Superior temporal gyrus (tissue), 1 donor: ENCODE results near the gene S1PR2.
"Not testable (repeated sequence)": the region's sequence is repeated elsewhere in the genome, so short reads cannot be mapped to it uniquely, and the experiment has no call there.

Source experiments
- DNase-seq: peaks from one replicate; pipeline ENCODE4 v3.0.0-alpha.2; 2016; ENCODE audit errors: extremely low spot score

Gene S1PR2

GRCh38 chr19:10223488-10224213 is 7.5 kb downstream of the S1PR2 start:
- DNase-seq, result no peak

DNA sequence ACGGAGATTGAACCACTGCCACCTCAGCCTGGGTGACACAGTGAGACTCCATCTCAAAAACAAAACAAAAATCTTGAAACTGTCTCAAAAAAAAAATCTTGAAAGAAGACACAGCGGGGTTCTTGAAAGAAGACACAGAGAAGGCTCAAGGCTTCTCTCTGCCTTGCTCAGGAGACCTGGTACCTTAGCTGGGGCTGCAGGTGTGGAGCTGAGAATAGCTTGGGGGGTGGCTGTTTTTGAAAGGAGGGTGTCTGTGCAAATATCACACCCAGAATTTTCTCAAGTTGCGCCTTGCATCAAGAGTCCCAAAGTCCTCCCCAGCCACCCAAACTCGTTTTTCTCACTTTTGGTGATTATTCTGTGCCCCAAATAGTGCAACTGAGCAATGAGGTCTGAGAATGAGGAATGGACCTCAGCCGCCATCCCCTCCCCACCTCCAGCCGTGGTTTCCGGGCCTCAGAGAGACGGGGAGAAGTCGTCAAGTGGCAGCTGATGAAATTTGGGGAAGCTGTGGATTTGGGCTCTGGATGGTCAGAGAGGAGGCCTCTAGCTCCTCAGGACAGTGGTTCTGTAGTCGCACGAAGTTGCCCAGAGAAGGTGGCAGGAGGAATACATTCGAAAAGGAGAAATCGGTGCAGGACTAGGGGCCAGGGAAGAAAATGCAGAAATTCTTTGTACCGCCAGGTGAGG is 8.8 kb downstream of the S1PR2 start:
- no peak for DNase-seq

DNA sequence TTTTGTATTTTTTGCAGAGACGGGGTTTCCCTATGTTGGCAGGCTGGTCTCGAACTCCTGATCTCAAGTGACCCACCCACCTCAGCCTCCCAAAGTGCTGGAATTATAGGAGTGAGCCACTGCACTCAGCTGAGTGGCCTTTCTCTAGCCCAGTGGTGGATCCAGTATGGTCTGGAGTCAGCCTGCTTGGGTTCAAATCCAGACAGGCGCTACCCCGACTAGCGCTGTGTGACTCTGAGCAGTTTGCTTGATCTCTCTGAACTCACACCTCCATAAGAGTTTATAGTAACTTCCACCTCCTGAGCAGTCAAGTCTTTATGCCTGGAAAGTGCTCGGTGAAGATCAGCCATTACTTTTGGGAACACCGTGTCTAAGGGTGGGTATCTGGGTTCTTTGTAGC is 10.4 kb downstream of the S1PR2 start:
- no peak for DNase-seq

DNA sequence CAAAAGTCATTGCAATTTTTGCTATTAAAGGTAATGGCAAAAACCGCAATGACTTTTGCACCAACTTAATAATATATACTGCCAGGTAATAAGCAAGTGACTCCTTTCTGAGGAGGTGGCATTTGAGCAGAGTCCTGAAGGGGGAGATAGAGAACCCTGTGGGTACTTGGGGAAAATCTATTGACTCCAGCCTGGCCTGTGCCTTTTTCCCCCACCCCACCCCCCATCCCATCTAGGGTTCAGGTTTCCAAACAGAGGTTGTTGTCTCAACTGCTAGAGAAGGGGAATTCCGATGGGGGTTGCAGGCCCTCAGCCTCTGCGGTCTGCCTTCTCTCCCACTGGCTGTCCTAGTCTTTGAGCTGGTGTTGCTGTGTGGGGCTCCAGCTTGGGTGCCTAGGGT is 11.5 kb downstream of the S1PR2 start:
- no peak for DNase-seq

DNA sequence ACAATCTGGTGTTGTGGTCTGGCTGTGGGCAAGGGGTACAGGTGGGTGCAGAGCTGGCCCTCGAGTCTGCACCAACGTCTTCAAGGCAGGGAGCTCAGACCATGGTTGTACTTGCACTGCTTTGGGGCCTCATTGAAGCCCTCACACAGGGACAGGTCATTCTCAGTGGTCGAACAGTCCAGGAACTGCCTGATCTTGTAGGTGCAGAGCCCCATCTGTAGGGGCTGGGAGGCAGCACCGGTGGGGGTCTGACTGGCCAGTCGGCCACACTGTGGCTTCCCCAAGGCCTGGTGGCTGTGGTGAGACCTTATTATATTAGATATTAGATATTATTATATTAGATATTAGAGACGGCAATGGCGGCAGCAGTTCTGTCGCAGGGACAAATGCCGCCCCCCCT is 14.0 kb downstream of the S1PR2 start:
- no peak for DNase-seq

DNA sequence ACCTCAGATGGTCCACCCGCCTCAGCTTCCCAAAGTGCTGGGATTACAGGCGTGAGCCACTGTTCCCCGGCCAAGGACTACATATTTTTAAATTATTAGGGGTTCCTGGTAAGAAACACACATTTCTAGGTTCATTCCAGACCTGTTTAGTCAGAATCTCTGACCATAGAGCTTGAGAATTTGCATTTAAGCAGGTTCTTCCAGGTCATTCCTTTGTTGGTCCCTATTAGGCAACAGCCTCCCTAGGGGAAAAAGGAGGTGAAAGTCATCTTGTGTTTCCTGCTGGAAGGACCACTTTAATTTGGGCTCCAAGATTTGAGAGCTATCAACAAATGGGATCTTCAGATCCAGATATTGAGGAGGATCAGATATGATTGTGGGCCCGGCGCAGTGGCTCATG is 16.3 kb downstream of the S1PR2 start:
- DNase-seq, result no peak

DNA sequence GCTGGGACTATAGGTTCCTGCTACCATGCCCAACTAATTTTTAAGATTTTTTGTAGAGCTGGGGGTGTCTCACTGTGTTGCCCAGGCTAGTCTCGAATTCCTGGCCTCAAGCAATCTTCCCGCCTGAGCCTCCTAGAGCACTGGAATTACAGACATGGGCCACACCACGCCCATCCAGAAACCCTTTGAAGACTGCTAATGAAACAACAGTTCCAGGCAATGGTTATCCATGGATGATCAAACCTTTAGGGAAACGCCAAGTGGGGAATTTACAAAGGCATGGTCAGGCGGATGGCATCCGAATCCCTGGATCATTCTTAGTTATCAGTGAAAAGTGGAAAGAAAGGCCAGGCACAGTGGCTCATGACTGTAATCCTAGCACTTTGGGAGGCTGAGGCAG is 19.4 kb downstream of the S1PR2 start:
- DNase-seq, result no peak

DNA sequence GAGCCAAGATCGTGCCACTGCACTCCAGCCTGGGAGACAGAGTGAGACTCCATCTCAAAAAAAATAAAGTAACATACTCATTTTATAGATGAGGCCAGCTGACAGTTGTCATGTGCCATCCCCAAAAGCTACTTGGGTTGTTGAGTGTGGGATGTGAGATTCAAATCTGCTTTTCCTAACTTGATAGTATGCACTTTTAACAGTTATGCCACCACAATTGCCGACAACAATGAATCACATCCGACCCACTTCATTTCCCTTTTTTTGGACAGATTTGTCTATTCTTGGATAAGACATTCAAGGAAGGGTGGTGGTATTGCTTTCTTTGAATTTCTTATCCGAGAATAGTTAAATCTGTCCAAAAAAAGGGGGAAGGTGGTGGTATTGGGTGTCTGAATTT is 20.1 kb downstream of the S1PR2 start:
- DNase-seq, result peak; percentile 18

GRCh38 chr19:10209315-10209714 is 21.8 kb downstream of the S1PR2 start:
- peak; percentile 43 for DNase-seq

DNA sequence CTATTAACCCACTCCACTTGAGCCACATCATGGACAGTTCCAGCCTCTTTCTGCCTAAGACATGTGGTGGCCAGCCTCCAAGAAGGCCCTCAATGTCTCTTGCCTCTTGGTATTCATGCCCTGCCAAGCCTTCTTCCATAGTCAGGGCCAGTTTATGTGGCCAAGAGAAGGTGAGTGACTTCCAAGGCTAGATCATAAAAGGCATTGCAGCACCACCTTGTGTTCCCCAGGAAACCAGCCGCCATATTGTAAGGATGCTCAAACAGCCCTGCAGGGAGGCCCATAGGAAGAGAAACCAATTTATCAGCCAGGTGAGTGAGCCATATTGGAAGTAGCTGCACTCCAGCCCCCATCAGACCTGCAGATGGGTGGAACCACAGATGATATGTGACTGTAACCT is 24.1 kb downstream of the S1PR2 start:
- DNase-seq, result no peak

DNA sequence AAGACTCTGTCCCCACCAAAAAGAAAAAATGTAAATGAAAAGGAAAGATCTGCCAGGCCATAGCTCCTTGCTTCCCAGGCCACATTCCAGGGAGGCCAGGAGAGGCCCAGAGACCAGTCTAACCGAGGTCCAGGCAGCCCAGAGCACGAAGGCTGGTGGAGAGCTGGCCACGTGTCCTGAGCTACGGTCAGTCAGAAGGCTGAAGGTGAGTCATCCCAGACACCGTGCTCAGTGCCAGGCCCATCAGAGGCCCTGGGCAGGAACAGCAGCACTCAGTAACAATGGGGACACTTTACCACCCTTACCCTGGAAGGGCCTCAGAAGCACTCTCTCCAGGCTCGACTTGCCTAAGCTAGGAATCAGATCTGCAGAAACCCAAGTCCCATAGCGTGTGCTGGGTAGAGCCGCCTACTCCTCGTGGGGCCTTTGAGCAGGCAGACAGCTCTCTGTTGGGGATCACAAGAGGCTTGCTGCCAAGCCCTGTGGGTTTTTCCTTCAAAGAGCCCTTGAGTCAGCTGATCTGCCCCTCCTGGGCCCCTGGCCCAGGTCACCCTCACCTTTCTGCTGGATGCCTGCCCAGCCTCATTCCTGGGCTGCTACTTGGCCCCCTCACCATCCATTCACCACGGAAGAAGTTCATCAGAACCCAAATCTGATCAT is 24.8 kb downstream of the S1PR2 start:
- DNase-seq, result no peak

DNA sequence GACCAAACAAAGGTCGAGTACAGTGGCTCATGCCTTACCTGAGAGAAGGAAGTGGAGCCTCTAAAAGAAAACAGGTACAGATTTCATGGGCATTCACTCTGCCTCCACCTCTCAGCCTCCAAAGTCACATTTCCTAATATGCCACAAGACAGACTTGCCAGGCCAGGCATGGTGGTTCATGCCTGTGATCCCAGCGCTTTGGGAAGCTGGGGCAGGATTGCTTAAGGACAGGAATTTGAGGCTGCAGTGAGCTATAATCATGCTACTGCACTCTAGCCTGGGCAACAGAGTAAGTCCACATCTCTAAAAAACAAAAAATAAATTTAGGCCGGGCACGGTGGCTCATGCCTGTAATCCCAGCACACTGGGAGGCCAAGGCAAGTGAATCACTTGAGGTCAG is 25.5 kb downstream of the S1PR2 start:
- no peak for DNase-seq

DNA sequence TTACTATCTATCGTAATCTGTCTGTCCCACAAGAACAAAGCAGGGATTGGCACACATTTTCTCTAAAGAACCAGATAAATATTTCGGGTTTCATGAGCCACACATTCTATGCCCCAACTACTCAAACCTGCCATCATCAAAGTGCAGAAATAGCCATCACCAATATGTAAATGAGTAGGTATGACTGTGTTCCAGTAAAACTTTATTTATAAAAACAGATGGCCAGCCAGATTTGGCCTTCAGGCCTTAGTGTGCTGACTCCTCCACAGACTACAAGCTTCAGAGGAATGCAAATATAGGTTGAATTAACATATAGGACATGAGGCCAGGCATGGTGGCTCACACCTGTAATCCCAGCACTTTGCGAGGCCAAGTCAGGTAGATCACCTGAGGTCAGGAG is 27.4 kb downstream of the S1PR2 start:
- DNase-seq, result no peak

DNA sequence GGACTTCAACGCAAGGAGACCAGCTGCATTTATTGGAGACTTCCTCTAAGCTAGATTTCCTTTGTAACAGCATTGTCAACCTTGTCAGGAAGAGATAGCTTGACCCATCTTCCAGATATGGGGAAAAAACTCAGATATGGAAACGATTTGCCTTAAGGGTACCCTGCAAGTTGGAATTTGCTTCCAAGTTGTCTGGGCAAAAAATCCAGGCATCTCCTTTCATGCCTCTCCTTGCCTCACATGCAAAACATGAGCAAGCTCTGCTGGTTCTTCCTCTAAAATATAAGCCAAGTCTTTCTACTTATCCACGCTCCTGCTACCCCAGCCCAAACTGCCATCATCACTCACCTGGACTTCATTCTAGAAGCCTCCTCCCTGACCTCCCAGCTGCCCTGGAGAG is 30.0 kb downstream of the S1PR2 start:
- DNase-seq, result no peak

DNA sequence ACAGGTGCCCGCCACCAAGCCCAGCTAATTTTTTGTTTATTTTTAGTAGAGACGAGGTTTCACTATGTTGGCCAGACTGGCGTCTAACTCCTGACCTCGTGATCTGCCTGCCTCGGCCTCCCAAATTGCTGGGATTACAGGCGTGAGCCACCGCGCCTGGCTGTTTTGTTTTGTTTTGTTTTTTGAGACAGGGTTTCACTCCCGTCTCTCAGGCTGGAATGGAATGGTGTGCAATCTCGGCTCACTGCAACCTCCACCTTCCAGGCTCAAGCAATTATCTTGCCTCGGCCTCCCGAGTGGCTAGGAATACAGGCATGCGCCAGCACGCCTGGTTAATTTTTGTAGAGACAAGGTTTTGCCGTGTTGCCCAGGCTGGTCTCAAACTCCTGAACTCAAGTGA is 31.0 kb downstream of the S1PR2 start:
- DNase-seq, result not testable (repeated sequence)

- DNase-seq, result not testable (repeated sequence)
Observed at GRCh38 chr19:10198889-10199644, 32.1 kb downstream of the S1PR2 start.

DNA sequence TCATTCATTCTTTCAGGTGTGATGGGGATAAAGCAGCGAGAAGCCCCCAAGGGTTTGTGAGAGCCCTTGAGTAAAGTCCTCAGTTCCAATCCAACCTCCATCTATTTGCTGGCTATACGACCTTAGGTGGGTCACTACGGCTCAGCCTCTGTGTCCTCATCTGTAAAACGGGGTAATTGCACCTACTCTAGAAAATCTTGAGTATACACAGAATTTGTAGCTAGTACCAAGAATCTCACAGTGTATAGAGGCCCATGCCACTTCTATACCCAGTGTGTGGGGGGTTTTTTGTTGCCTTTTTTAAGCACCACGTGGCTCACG is 36.0 kb downstream of the S1PR2 start:
- DNase-seq, result no peak

DNA sequence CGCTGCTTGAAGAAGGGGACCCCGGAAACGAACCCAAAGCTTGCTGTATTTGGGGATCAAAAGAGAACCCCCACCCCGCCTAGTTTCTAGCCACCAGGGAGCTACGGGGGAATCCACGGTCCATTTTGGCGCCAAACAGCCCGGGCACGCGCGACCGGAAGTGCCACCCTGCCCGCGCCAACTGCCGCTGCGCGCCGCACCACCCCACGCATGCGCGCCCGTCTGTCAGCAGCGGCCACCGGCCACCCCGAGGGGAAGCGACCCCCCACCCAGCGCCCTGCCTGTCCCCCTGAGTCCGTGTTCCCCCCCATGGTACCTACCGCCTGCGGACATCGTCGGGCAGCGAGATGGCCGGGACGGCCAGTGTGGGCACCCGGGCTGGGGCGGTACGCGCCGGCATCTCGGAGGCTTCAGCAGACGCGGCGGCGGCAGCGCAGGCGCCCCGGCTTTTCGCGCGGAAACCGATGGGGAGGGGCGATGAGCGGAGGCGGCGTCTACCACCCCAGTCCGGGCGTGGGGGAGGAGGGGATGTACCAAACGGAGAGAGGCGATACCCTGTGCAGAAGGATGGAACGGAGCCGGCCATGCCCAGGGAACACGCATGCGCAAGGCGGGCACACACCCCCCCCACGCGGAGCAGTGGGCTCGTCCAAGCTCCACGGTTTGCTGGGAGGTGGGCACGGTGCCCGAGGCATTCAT is 36.5 kb downstream of the S1PR2 start, which contains the start of gene DNMT1:
TSS of gene DNMT1 (minus strand) at position 454 of the 699 bp plus-strand sequence. CDS start at position 400, 54 bp downstream.
- DNase-seq, result peak; percentile 96

- no peak for DNase-seq
Observed at GRCh38 chr19:10193790-10194499, 37.2 kb downstream of the S1PR2 start.

DNA sequence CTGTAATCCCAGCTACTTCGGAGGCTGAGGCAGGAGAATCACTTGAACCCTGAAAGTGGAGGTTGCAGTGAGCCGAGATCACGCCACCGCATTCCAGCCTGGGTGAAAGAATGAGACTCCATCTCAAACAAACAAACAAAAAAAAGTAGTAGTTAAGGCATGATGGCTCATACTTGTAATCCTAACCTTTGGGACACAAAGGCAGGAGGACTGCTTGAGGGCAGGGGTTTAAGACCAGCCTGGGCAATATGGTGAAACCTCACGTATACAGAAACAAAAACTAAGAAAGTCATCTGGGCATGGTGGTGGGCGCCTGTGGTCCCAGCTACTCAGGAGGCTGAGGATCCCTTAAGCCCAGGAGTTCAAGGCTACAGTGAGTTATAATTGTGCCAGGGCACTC is 38.2 kb downstream of the S1PR2 start:
- no peak for DNase-seq

DNA sequence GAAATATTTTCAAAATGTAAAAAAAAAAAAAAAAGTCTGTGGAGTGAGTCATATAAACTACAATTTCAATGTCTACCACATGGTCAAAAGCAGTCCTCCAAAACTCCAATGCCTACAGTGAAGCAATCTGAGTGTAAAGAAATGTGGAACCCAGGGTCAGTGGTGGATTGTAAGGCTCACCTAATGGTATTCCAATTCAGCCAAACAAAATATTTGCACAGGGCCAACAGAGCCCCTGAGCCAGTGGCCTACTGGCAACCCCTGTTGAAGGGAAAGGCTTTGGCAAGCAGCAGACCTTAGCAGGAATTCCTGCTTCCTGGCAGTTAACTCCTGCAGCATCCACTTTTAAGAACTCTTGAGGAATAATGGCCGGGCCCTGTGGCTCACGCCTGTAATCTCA is 39.8 kb downstream of the S1PR2 start:
- DNase-seq, result no peak
